Renal cortex interstitium (tissue), 11 donors: ENCODE measurements around the gene DGAT2L6. TPM values are rescaled to one million over a fixed set of nuclear protein-coding genes. Genes with fewer than 3 reads are reported as not detected.

Experiments
- DNase-seq, 11 donors: peaks; one replicate each; pipeline ENCODE4 v3.0.0-alpha.2; 2013; ENCODE audit warnings: low read depth in 9 of 11, low spot score in 4 of 11; ENCODE audit errors: extremely low read depth in 1 of 11
- polyA plus RNA-seq, 3 donors: library from polyadenylated mRNA; unstranded; fragments of 120-200 nt; gene quantifications; one replicate each; pipeline ENCODE4 v1.2.1, GENCODE V29; 2013; ENCODE audit not compliant: insufficient read length in 3 of 3

Gene DGAT2L6
- polyA plus RNA-seq, 3 donors: not detected

- DNase-seq: no peak
Observed at GRCh38 chrX:70254909-70255308, 77.6 kb downstream of the DGAT2L6 start.

Other genes starting within 250 kb of the DGAT2L6 start
- gene AWAT2, start 127.5 kb upstream of the DGAT2L6 start, polyA plus RNA-seq: not detected
- gene OTUD6A, start 115.0 kb upstream of the DGAT2L6 start, polyA plus RNA-seq: not detected
- 100 to 1,000 TPM in 1 of 3 donors, 10 to 100 TPM in 2; 91.1 to 112 (median 96.4) TPM for gene IGBP1, start 44.0 kb upstream of the DGAT2L6 start, polyA plus RNA-seq
- gene AWAT1, start 57.2 kb downstream of the DGAT2L6 start, polyA plus RNA-seq: not detected
- under 1 TPM; 0.12 to 0.47 (median 0.14) TPM for gene P2RY4, start 82.7 kb downstream of the DGAT2L6 start, polyA plus RNA-seq
- 1 to 10 TPM in 1 of 3 donors, under 1 TPM in 2; 0.45 to 1.0 (median 0.79) TPM for gene ARR3, start 90.9 kb downstream of the DGAT2L6 start, polyA plus RNA-seq
- 1 to 10 TPM in 1 of 3 donors, under 1 TPM in 2; 0.72 to 1.2 (median 0.79) TPM for gene RAB41, start 104.7 kb downstream of the DGAT2L6 start, polyA plus RNA-seq
- 10 to 100 TPM; 49.8 to 58.3 (median 57.6) TPM for gene PDZD11, start 112.4 kb downstream of the DGAT2L6 start, polyA plus RNA-seq
- 10 to 100 TPM; 13.0 to 22.6 (median 22.2) TPM for gene KIF4A, start 112.6 kb downstream of the DGAT2L6 start, polyA plus RNA-seq
- 1 to 10 TPM in 2 of 3 donors, under 1 TPM in 1; 0.99 to 1.8 (median 1.8) TPM for gene GDPD2, start 245.8 kb downstream of the DGAT2L6 start, polyA plus RNA-seq